Measurements from ENCODE around the gene SEC61A1.

DNA sequence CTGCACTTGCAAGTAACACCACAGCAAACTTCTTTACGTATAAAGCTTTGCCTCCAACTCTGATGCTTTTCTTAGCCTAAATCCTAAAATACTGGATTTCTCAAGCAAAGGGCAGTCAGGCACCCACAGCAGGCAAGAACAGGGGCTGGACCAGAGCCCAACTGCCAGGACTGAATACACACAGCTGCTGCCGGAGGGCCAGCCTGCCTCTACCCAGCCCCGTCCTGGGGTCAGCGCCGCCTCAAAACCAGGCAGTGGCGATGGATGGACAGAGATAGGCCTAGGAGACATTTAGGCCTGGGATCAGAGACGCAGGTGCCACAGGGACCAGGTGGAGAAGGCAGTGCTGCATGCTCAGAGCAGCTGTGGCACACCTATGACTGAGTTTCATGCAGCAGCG is 47.6 kb upstream of the SEC61A1 start:
- TF ChIP-seq CTCF (IDR thresholded peaks at IDR 0.05; ENCODE audit: low read length) (no peak), EZH2 (IDR thresholded peaks at IDR 0.05; ENCODE audit: borderline replicate concordance, low read length) (no peak)
